Activated naive CD8-positive, alpha-beta T cell treated with anti-CD3 and anti-CD28 coated beads, Interleukin-2, amount 50 U/mL, for 24 hours (primary cell): ENCODE results near the gene TCTN3.
"Not testable (repeated sequence)": the region's sequence is repeated elsewhere in the genome, so short reads cannot be mapped to it uniquely, and the experiment has no call there.

Experiments
- ATAC-seq: fragments of 150-1000 bp; cut with Tn5 transposase; one replicate; pipeline ENCODE4 v1.10.0; 2021
- DNase-seq: peaks from one replicate; pipeline ENCODE4 v3.0.0; 2021
- H3K27ac Mint-ChIP-seq: one replicate; pipeline ENCODE4 v1.8.0; 2021; ENCODE audit warnings: mild to moderate bottlenecking, mixed read lengths
- H3K27me3 Mint-ChIP-seq: one replicate; pipeline ENCODE4 v1.8.0; 2021; ENCODE audit warnings: mixed read lengths
- H3K36me3 Mint-ChIP-seq: one replicate; pipeline ENCODE4 v1.8.0; 2021; ENCODE audit warnings: low read depth, mixed read lengths
- H3K4me1 Mint-ChIP-seq: one replicate; pipeline ENCODE4 v1.8.0; 2021; ENCODE audit warnings: mixed read lengths
- H3K4me3 Mint-ChIP-seq: one replicate; pipeline ENCODE4 v1.8.0; 2021; ENCODE audit warnings: mild to moderate bottlenecking, moderate library complexity, mixed read lengths
- H3K9me3 Mint-ChIP-seq: one replicate; pipeline ENCODE4 v1.8.0; 2021; ENCODE audit warnings: mixed read lengths

TCTN3 gene

DNA sequence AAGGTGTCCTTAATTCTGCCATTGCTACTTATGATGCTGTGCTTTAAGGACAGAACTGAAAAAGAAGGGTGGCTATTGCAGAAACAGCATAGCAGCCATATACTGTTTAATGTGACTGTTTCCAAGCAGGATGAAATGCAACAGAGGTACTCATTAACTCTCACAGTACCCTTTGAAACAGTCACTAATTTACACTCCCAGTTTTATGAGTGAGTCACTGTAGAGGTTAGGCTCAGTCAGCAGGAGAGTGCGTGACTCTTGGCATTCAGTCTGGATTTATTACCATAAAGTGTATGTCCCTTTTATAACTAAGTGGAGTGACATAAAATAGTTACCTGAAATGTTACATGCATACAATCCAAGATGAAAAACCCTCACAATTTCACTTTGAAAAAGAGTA is 64.9 kb downstream of the TCTN3 start:
- DNase-seq (no peak), ATAC-seq (no peak)
- Mint-ChIP-seq H3K9me3 (no peaks in the 10 kb centered on the region), H3K4me3 (no peak overlapping the region), H3K27me3 (no peaks in the 10 kb centered on the region), H3K4me1 (no peaks in the 10 kb centered on the region), H3K27ac (no peak overlapping the region), H3K36me3 (peaks cover 78% of the 10 kb centered on the region)

- H3K27ac Mint-ChIP-seq = no peak overlapping the region
Measured at GRCh38 chr10:95626500-95626899, 67.2 kb downstream of the TCTN3 start.

GRCh38 chr10:95620415-95620814 is 73.3 kb downstream of the TCTN3 start:
- ATAC-seq, H3K27ac Mint-ChIP-seq, DNase-seq, H3K4me1 Mint-ChIP-seq, H3K27me3 Mint-ChIP-seq, H3K4me3 Mint-ChIP-seq, H3K9me3 Mint-ChIP-seq: not testable (repeated sequence)
- peaks cover 60% of the 10 kb centered on the region for H3K36me3 Mint-ChIP-seq

More at GRCh38 chr10:95626500-95626899, 67.2 kb downstream of the TCTN3 start:
- no peak for ATAC-seq
- Mint-ChIP-seq H3K36me3 (peaks cover 62% of the 10 kb centered on the region), H3K27me3 (no peaks in the 10 kb centered on the region), H3K4me1 (no peaks in the 10 kb centered on the region), H3K4me3 (no peak overlapping the region), H3K9me3 (no peaks in the 10 kb centered on the region)
- no peak for DNase-seq

DNA sequence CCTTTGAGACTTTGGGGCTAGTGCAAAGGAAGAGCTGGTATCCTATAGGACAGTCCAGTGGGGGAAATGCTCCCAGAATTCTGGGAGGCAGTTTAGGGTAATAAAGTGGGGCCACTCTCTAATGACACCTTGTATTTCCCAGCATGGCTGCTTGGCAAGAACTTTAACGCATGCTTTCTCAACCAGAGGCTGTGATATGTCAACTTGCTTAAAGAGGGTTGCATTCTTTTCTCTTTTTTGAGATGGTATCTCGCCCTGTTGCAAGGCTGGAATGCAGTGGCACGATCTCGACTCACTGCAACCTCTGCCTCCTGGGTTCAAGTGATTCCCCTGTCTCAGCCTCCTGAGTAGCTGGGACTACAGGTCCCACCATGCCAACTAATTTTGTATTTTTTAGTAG is 75.6 kb downstream of the TCTN3 start:
- no peaks in the 10 kb centered on the region for H3K9me3 Mint-ChIP-seq
- ATAC-seq (no peak), DNase-seq (no peak)
- peaks cover 66% of the 10 kb centered on the region for H3K36me3 Mint-ChIP-seq
- no peak overlapping the region for H3K4me3 Mint-ChIP-seq
- H3K4me1 Mint-ChIP-seq = no peaks in the 10 kb centered on the region
- no peaks in the 10 kb centered on the region for H3K27me3 Mint-ChIP-seq
- no peak overlapping the region for H3K27ac Mint-ChIP-seq

- ATAC-seq (no peak), DNase-seq (no peak)
- no peaks in the 10 kb centered on the region for H3K27me3 Mint-ChIP-seq
- H3K9me3 Mint-ChIP-seq = no peaks in the 10 kb centered on the region
- no peak overlapping the region for H3K27ac Mint-ChIP-seq
- peaks cover 73% of the 10 kb centered on the region for H3K36me3 Mint-ChIP-seq
- no peak overlapping the region for H3K4me3 Mint-ChIP-seq
- H3K4me1 Mint-ChIP-seq = no peaks in the 10 kb centered on the region
Measured at GRCh38 chr10:95616446-95616845, 77.3 kb downstream of the TCTN3 start.
